HepG2 (cell line): ENCODE results near the gene UAP1L1. TPM values are rescaled to one million over a fixed set of nuclear protein-coding genes. Genes with fewer than 3 reads are reported as not detected.

ENCODE experiments used
- ARID5B ChIP-seq: IDR thresholded peaks from 2 replicates; pipeline ENCODE4 v1.4.0; 2020; ENCODE audit warnings: mild to moderate bottlenecking, missing genetic modification reagents
- CTCF ChIP-seq: sonication (generic); formaldehyde crosslinking; IDR thresholded peaks from 2 replicates; pipeline ENCODE4 v1.5.0; 2020; ENCODE audit warnings: mild to moderate bottlenecking, missing genetic modification reagents, moderate library complexity
- EHMT2 ChIP-seq: fragments of 200-600 bp; sonication (generic); IDR thresholded peaks from 2 replicates; pipeline ENCODE4 v1.7.0; 2017; ENCODE audit warnings: antibody characterized with exemption, low read depth, low read length, borderline replicate concordance
- JDP2 ChIP-seq: sonication (generic); formaldehyde crosslinking; IDR thresholded peaks from 2 replicates; pipeline ENCODE4 v1.8.1; 2022; ENCODE audit warnings: missing genetic modification reagents, borderline replicate concordance
- MAX ChIP-seq: IDR thresholded peaks from 2 replicates; pipeline ENCODE4 v1.6.1; 2012; ENCODE audit warnings: inconsistent platforms
- MLLT10 ChIP-seq: sonication (generic); formaldehyde crosslinking; IDR thresholded peaks from 2 replicates; pipeline ENCODE4 v1.4.0; 2020; ENCODE audit warnings: missing genetic modification reagents
- NFE2 ChIP-seq: sonication (generic); formaldehyde crosslinking; IDR thresholded peaks from 2 replicates; pipeline ENCODE4 v1.4.0; 2020; ENCODE audit warnings: missing genetic modification reagents
- NR1H2 ChIP-seq: sonication (generic); formaldehyde crosslinking; IDR thresholded peaks from 2 replicates; pipeline ENCODE4 v1.8.1; 2022; ENCODE audit warnings: low read depth, missing genetic modification reagents, borderline replicate concordance
- SMAD9 ChIP-seq: sonication (generic); formaldehyde crosslinking; IDR thresholded peaks from 2 replicates; pipeline ENCODE4 v1.5.1; 2020; ENCODE audit warnings: mild to moderate bottlenecking, missing genetic modification reagents
- ZBTB33 ChIP-seq: sonication (generic); formaldehyde crosslinking; IDR thresholded peaks from 2 replicates; pipeline ENCODE4 v1.4.0; 2020; ENCODE audit warnings: missing genetic modification reagents
- ZBTB37 ChIP-seq: sonication (generic); formaldehyde crosslinking; IDR thresholded peaks from 2 replicates; pipeline ENCODE4 v1.4.0; 2020; ENCODE audit warnings: mild to moderate bottlenecking, missing genetic modification reagents
- ZKSCAN1 ChIP-seq: fragments of 150-350 bp; IDR thresholded peaks from 2 replicates; pipeline ENCODE4 v1.6.1; 2014; ENCODE audit warnings: low read length
- ZNF143 ChIP-seq: sonication (generic); formaldehyde crosslinking; IDR thresholded peaks from 2 replicates; pipeline ENCODE4 v1.4.0; 2020; ENCODE audit warnings: missing genetic modification reagents
- ZNF230 ChIP-seq: sonication (generic); formaldehyde crosslinking; IDR thresholded peaks from 2 replicates; pipeline ENCODE4 v1.4.0; 2020; ENCODE audit warnings: mild to moderate bottlenecking, missing genetic modification reagents
- ZNF282 ChIP-seq: fragments of 450-650 bp; IDR thresholded peaks from 2 replicates; pipeline ENCODE4 v1.6.1; 2018; ENCODE audit not compliant: partially characterized antibody
- ZNF350 ChIP-seq: sonication (generic); formaldehyde crosslinking; IDR thresholded peaks from 2 replicates; pipeline ENCODE4 v1.4.0; 2020; ENCODE audit warnings: mild to moderate bottlenecking, low read depth, missing genetic modification reagents, borderline replicate concordance
- ZNF552 ChIP-seq: sonication (generic); formaldehyde crosslinking; IDR thresholded peaks from 2 replicates; pipeline ENCODE4 v1.9.0; 2022; ENCODE audit warnings: missing genetic modification reagents, mild to moderate bottlenecking, borderline replicate concordance
- ZNF788 ChIP-seq: sonication (generic); formaldehyde crosslinking; IDR thresholded peaks from 2 replicates; pipeline ENCODE4 v1.5.0; 2020; ENCODE audit warnings: mild to moderate bottlenecking, missing genetic modification reagents, borderline replicate concordance
- ZNF816 ChIP-seq: sonication (generic); formaldehyde crosslinking; IDR thresholded peaks from 2 replicates; pipeline ENCODE4 v1.8.0; 2022; ENCODE audit warnings: missing genetic modification reagents, mild to moderate bottlenecking, borderline replicate concordance
- ZZZ3 ChIP-seq: sonication (generic); formaldehyde crosslinking; IDR thresholded peaks from 2 replicates; pipeline ENCODE4 v1.4.0; 2020; ENCODE audit warnings: missing genetic modification reagents, mild to moderate bottlenecking, borderline replicate concordance
- polyA plus RNA-seq, 8 experiments: library from polyadenylated mRNA; depleted of rRNA in 3 of 8; stranded (reverse) in 7 of 8; unstranded in 1 of 8; fragments of >200 nt; fragmentation: Illumina TruSeq in 4 of 8; extraction: Trizol in 4 of 8; gene quantifications; 2 replicates each; pipeline versions ENCODE4 v1.2.1 to v1.2.3, GENCODE V29; 2011 to 2016; ENCODE audit warnings: low read depth in 4 of 8, missing spikeins in 1 of 8, mixed read lengths in 1 of 8; ENCODE audit not compliant: insufficient read depth in 1 of 8
- total RNA-seq, 5 experiments: library from RNA; depleted of rRNA; stranded (reverse); fragments of >200 nt; fragmentation: Illumina TruSeq; extraction: Trizol; gene quantifications; 2 replicates each; pipeline ENCODE4 v1.2.3, GENCODE V29; 2016; ENCODE audit warnings: low read depth in 1 of 5

UAP1L1 gene
- total and polyA plus RNA-seq, 2 of the 13 experiments (the other 11 are each of a cell fraction or from before 2014, with no cell fraction given): 5.4 to 6.4 TPM

GRCh38 chr9:137028263-137029057 lies 48.9 kb upstream of the UAP1L1 start (continued):
- no peak for TF ChIP-seq SMAD9 (CRISPR knock-in tag)
- no peak for TF ChIP-seq ARID5B
- TF ChIP-seq MLLT10 (CRISPR knock-in tag): no peak
- TF ChIP-seq ZZZ3 (CRISPR knock-in tag): no peak
- no peak for TF ChIP-seq ZBTB37 (CRISPR knock-in tag)
- TF ChIP-seq ZNF282: no peak
- TF ChIP-seq NFE2 (CRISPR knock-in tag): no peak
- TF ChIP-seq ZNF788: no peak
- no peak for TF ChIP-seq ZNF552 (CRISPR knock-in tag)
- no peak for TF ChIP-seq ZKSCAN1
- 0 out of 2 replicates have a peak, but pooled peaks have one; percentile 13 for TF ChIP-seq ZNF350
- 0 out of 2 replicates have a peak, but pooled peaks have one; percentile 23 for TF ChIP-seq ZNF143 (CRISPR knock-in tag)
- peak; percentile 59 for TF ChIP-seq CTCF (CRISPR knock-in tag)
- no peak for TF ChIP-seq EHMT2
- TF ChIP-seq NR1H2 (CRISPR knock-in tag): no peak
- no peak for TF ChIP-seq JDP2
- TF ChIP-seq MAX: 0 out of 2 replicates have a peak, but pooled peaks have one; percentile 15
- no peak for TF ChIP-seq ZNF230 (CRISPR knock-in tag)
- TF ChIP-seq ZBTB33 (CRISPR knock-in tag): 0 out of 2 replicates have a peak, but pooled peaks have one; percentile 5
- no peak for TF ChIP-seq ZNF816 (CRISPR knock-in tag)
